ENCODE data around the gene C1QTNF7. TPM values are rescaled to one million over a fixed set of nuclear protein-coding genes. Genes with fewer than 3 reads are reported as not detected.

C1QTNF7 gene
- total RNA-seq, 1 donor from 2014 or later = not detected

DNA sequence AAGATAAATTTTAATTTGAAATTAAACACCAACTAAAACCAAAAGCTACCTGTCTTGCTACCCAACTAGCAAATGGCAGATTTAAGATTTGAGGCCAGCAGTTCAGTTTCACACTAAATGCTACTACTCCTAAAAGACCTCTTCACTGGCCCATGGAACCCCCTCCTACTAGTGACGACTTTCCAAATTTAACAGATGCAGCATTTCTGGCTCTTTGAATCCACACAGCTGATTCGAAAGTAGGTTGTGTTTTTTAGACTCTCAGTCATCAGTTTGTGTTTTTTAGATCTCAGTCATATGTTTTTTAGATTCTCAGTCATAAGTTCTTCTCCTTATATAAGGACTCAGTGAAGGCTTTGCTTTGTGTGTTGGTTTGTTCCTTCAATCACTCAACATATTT is 30.8 kb downstream of the C1QTNF7 start:
- DNase-seq = no peak

DNA sequence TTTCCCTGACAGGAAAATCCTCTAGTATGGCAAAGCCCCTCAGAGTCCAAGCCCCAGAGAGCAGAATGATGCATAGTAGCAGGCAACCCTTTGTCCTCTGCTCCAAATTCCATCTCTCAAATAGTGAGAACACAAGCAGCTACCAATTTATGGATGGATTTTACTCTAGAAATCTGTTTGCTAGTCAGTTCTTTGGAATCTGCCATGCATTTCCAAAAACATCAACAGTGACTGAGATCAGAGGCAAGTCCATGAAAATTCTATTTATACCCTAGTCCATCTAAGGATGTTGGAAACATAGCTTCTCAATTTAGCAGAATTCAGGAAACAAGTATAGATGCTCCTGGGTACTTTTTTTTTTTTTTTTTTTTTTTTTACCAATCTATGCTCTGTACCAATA is 31.9 kb downstream of the C1QTNF7 start:
- no peak for DNase-seq

DNA sequence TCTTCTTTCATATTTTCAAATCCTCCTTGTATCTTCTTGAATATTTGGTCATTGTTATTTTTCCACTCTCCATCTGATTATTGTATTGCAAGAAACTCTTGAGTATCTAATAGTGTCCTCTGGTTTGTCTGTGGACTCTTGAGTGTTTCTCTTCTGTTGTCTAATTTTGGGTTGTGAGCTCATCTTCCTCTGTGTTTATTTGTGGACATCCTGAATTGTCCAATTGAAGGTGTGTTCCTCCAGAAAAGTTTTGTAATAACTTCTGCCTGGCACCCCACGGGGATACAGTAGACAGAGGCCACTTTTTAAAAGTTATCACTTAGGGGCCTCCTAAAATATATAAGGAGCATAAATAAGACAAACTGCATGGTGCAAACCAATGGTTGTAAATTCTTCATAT is 38.8 kb downstream of the C1QTNF7 start:
- DNase-seq = no peak

DNA sequence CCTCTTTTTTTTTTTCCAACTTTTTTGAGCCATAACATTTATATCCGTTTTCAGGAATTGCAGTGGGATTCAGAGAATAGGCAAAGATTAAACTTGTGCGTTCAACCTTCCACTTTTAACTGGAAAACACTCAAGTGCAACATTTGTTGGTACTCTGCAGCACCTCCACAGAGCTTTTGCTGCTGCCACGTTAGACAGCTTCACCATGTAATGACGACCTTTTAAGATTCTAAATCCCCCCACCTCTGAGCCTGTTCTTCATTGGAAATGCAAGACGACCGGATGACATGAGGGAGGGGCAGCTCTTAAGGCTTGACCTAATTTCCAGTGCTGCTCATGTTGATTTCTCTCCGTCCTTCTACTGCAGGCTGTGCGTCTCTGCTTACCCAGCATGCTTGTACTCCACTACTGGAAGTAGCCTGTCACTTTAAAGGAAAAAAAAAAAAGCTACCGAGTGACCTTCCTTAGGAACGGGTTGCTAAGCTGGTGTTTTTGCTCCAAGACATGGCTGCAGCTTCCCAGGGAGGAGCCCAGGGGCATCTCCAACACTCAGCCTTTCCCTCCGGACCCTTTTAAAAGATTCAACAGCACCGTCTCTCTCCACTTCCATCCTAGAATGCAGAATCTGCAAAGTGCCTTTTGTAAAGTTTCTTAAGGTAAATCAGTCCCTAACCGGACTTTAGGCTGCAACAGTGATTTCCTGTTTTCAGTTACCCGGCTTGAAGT is 41.7 kb downstream of the C1QTNF7 start, which contains the start of gene CC2D2A:
Gene CC2D2A (plus strand): TSS at position 481 of the 726 bp plus-strand sequence. CDS start 6,051 bp downstream, outside the sequence.
- DNase-seq = peak; percentile 58

DNA sequence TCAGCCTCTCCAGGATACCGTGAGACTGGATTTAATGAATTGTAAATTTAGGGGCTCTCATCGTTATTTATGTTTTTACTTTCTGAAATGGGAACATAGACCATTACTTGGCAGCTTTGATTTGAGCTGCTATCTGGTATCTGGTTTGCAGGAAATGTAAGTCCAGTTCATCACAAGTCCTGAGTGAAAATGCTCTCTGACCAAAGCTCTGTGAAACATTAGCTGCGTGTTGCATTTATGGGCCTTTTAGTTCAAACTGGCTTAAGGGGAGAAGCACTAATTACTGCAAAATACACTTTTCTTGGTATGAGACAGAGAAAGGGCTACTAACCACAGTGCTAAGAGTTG is 42.3 kb downstream of the C1QTNF7 start:
- DNase-seq = no peak

DNA sequence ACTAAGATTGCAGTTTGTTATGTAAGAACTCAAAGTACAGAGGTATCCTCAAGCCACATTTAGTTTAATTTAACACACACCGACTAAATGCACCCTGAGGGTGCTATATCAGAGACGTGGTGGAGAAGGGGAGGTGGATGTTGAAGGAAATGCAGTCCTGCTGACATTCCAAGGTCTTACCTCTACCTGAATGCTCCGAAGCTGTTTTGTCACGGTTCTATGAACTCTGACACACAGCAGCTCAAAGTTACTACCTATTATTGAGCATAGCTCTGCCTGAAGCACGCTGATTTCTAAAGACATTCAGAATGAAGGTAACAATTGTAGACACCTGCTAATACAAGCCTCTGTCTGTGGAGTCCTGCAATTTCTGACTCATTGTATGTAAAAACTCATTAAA is 48.6 kb downstream of the C1QTNF7 start:
- DNase-seq = no peak

DNA sequence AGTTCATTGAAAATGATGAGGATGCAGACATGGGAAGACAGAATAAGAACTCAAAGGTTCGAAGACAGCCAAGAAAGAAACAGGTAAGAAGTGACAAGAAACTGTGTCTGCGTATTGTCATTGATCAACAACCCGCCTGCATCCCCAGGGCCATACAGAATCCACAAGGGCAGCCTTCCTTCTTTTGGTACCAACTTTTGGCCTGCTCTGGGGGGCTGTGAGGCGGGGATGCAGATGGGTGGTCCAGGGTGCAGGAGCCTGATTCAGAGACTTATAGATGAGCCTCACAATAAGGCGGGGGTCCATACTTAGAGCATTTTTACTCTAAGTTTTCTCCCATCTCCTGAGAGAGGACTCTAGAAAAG is 50.9 kb downstream of the C1QTNF7 start:
- DNase-seq = no peak

DNA sequence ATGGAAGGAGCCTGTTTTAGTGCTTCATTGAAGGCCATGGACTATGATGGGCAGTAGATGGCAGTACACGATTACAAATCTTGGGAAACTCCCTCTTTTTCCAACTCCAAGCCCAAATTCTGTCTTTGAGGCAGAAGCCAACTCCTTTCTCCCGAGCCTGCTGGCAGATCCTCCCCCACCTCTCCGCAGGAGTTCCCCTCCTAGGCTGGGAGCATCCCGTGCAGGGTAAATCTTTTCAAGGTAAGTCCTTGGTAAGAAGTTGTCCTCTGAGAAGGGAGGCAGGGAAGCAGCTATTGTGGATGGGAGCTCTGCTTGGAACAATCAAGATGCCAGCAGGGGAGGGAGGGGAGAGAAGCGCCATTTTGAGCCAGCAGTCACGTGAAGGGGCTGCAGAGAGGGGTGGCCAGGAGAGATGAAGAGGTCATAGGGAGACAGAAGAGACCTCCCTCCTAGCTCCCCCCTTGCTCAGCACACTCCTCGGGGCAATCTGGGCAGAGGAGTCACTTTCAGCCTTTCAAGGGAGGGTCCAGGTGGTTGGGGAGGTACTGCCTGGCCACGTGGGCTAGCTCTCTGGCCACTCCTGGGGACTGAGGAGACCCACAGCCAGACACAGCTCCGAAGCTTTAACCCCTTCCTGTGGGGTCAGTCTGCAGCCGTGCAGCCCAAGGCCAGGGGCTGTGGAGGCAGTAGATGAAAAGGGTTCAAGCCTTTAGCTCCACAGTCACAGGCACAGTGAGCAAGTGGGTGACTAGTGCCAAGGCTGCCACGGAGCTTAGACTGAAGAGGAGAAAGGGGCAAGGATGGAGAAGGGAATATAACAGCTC is 51.5 kb downstream of the C1QTNF7 start:
- DNase-seq = peak; percentile 81

DNA sequence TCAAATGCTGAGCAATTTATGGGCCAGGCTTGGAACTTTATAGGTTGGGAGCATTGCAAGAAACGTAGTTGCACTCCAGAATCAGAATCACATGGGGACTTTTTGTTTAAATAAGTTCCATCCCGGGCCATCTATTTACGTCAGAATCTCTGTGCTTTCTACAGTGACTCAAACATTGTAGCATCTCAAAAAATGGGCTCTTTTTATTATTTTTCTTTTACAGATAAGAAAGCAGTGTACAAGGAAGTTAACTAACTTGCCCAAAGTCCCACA is 52.0 kb downstream of the C1QTNF7 start:
- no peak for DNase-seq

DNA sequence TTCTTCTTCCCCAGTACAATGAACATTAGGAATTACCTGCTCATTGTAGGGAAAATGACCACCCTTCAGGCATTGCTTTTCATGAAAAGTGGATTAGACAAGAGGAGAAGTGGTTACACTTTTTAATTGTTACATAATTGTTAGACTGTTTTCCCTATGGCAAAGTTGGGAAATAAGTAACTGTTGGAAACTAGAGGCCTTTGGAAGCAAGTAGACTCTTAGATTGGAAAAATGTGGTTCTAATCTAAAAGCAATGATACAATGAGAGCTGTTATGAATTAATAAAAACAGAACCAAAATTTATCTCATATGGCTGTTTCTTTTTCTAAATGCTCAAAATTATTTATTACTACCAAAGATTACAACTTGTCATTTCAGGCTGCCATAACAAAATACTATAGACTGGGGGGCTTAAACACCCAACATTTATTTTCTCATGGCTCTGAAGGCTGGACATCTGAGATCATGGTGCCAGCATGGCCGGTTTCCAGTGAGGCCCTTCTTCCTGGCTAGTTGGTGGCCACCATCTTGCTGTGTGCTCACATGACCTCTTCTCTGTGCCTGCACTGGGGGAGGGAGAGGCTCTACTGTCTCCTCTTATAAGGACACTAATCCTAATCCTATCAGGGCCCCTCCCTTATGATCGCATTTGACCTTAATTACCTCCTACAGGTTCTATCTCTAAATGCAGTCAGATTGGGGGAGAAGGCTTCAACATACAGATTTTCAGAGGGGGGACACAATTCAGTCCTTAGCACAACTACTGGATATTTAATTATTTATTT is 54.3 kb downstream of the C1QTNF7 start:
- DNase-seq = no peak

DNA sequence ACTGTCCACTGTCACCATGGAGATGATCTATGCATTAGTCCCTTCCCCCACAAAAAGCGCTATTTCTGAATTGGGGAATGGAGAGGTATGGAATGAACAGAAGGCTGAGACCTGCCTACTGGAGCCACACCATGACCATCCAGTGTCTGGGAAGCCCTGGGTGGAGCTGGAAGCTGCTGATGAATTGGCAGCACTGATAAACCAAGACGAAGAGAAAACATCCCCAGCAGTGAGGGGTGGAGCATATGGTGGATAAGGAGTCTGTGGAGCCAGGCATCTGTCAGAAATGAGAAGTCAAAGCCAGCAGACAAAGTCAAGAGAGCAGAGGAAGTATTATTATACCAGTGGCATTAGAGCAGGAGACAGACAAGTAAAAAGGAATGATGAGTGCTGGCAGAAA is 55.0 kb downstream of the C1QTNF7 start:
- no peak for DNase-seq

DNA sequence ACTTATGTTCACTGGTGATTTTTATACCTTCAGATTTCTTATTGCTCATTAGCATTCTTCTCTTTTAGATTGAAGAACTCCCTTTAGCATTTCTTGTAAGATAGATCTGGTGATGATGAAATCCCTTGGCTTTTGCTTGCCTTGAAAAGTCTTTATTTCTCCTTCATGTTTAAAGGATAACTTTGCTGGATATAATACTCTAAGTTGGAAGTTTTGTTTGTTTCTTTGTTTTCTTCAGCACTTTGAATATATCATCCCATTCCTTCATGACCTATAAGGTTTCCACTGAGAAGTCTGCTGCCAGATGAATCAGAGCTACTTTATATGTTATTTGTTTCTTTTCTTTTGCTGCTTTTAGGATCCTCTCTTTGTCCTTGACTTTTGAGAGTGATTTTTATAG is 60.3 kb downstream of the C1QTNF7 start:
- DNase-seq = no peak

DNA sequence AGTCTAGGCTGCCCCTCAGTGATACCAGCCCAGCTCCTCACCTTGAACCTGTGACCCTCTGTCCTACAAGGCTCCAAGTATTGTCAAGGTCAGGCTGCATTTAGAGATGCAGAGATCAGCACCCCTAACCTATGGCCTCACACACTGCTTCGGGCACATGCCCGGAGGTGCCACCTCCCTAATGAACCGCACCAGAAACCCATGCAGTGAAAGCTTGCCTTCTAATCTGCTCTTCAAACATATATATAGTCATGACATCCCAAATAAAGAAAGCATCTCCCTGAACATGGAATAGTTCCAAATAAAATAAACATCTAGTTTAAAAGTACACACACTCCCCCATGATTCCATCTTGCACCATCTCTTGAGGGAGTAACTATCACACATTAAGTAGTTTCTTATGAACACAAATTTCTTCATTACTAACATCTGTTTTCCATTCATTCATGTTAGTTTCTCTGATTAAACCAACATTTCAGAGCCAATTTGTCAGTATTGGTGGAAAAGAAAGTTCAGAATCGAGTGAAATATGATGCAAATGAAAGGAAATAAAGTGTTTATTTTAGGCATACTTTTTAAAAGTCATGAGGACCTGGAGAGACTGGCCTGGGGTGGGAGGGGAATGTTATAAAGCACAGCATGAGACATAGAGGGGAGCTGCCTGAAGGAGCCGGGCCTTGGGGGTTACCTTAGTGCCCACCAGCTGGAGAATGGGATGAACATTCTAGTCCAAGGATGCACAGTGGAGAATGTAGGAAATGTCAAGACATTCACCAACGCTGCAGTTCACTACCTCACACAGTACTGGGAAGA is 61.0 kb downstream of the C1QTNF7 start:
- DNase-seq = no peak

DNA sequence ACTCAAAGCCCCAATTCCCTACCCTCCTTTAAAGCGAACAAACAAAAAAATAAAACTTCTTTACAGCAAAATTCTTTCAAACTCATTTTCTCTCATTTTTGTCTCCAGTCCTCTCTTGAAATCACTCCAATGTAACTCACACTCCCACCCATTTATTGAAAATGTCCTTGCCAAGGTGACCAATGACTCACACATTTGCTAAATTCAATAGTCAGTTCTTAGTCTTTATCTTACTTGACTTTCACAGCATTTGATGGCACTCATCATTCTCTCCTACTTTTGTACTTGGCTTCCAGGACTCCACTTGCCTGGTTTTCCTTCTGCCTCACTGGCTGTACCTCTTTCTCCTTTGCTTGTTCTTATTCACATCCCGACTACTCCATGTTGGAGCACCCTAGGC is 61.7 kb downstream of the C1QTNF7 start:
- no peak for DNase-seq

DNA sequence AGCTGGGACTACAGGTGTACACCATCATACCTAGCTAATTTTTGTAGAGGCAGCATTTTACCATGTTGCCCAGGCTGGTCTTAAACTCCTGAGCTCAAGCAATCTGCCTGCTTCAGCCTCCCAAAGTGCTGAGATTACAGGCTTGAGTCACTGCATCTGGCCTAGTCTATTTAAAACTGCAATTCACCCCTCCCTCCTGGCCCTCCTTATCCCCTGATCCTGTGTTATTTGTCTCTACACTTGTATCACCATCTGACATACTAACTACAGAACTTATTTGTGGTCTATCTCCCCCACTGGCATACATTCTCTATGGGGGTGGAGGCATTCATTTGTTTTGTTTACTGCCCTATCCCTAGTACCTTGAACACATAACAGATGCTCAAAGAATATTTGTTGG is 65.6 kb downstream of the C1QTNF7 start:
- no peak for DNase-seq

DNA sequence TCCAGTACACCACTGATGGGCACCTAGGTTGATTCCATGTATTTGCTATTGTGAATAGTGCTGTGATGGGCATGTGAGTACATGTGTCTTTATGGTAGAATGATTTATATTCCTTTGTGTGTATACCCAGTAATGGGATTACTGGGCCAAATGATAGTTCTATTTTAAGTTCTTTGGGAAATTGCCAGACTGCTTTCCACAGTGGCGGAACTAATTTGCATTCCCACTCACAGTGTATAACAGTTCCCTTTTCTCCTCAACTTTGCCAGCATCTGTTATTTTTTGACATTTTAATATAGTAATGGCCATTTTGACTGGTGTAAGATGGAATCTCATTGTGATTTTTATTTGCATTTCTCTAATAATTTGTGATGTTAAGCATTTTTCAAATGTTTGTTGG is 67.8 kb downstream of the C1QTNF7 start:
- DNase-seq = no peak

Other genes with a start within 250 kb of the C1QTNF7 start
- gene CC2D2A, start 41.8 kb downstream of the C1QTNF7 start, total RNA-seq = 7.8 and 9.3 TPM in 2 replicates
- 109 and 156 TPM in 2 replicates for gene FBXL5, start 227.3 kb downstream of the C1QTNF7 start, total RNA-seq